ENCODE results near the gene IQGAP1.
"Not testable (repeated sequence)": the region's sequence is repeated elsewhere in the genome, so short reads cannot be mapped to it uniquely, and the experiment has no call there.

The IQGAP1 gene, protein sequence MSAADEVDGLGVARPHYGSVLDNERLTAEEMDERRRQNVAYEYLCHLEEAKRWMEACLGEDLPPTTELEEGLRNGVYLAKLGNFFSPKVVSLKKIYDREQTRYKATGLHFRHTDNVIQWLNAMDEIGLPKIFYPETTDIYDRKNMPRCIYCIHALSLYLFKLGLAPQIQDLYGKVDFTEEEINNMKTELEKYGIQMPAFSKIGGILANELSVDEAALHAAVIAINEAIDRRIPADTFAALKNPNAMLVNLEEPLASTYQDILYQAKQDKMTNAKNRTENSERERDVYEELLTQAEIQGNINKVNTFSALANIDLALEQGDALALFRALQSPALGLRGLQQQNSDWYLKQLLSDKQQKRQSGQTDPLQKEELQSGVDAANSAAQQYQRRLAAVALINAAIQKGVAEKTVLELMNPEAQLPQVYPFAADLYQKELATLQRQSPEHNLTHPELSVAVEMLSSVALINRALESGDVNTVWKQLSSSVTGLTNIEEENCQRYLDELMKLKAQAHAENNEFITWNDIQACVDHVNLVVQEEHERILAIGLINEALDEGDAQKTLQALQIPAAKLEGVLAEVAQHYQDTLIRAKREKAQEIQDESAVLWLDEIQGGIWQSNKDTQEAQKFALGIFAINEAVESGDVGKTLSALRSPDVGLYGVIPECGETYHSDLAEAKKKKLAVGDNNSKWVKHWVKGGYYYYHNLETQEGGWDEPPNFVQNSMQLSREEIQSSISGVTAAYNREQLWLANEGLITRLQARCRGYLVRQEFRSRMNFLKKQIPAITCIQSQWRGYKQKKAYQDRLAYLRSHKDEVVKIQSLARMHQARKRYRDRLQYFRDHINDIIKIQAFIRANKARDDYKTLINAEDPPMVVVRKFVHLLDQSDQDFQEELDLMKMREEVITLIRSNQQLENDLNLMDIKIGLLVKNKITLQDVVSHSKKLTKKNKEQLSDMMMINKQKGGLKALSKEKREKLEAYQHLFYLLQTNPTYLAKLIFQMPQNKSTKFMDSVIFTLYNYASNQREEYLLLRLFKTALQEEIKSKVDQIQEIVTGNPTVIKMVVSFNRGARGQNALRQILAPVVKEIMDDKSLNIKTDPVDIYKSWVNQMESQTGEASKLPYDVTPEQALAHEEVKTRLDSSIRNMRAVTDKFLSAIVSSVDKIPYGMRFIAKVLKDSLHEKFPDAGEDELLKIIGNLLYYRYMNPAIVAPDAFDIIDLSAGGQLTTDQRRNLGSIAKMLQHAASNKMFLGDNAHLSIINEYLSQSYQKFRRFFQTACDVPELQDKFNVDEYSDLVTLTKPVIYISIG (N-terminal part only)

DNA sequence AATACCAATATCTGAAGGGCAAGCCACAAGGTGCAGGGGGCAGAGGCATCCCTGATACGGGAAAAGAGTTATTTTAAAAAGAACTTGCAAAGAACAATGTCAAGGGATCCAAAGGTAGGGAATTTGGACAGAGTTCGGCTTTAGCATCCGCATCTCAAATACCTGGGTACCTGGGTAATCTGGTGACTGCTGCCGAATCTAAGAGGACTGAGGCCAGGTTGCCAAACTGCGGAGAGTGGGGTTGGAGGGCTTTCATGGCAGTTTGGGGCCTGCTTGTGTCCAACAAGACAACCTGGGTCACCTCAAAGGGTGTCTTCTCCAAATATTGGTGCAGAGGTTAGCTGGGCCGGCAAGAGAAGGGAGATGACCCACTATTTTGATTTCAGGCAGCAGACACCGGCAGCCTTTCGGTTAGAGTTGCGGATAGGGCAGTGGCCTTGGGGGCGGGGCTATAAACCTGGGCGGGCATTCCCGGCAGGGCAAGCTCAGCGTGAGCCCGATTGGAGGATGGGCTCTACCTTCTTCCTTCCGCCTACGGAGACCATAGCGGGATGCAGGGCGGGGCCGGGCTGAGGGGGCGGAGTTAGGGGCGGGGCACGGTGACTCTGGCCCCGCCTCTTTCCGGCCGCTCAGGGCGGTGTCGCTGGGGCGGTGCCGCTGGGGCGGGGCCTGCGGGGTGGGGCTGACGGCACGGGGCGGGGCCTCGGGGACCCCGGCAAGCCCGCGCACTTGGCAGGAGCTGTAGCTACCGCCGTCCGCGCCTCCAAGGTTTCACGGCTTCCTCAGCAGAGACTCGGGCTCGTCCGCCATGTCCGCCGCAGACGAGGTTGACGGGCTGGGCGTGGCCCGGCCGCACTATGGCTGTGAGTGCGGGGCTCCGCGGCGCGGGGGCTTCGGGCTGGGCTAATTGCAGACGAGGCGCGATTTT lies at the start of gene IQGAP1:
Gene IQGAP1 (plus strand): TSS at position 709 of the 928 bp plus-strand sequence. CDS start 100 bp downstream, at position 809.
- peak; percentile 90 for DNase-seq (ENCODE audit: low read depth)

DNA sequence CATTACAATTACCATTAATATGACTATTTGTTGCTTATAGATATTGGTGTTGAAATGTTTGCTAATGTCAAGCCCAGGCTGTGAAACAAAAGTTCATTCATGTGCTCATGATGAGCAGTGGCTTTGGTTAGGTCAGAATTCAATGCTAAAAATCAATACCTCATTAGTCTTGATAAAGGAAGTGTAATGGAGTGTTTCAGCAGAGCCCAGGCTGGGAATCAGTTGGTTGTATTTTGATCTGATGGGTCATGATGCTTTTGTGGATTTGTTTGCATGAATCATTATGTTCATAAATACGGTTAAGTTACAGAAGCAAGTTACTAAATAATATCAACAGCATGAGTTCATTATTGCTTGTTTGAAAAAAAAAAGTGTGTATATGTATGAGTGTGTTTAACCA lies 49.5 kb upstream of the IQGAP1 start:
- DNase-seq (ENCODE audit: low read depth): no peak

DNA sequence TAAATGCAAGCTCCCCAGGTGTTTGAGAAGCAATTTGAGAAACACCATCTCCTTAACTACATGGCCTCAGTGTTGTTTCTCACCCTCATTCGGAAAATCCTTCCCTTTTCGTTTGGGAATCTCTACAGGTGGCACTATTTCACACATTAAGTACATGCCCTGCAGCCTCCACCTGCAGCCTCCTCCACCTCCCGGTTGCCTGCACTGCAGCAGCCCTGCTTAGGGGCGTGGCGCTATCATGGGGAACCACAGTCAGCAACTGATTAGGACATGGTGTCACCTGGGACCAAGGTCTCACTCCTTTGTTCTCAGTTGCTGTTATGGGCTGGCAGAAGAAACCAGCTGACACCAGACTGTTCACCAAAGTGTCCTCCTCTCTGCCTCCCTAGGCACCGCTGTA lies 47.7 kb upstream of the IQGAP1 start:
- DNase-seq (ENCODE audit: low read depth): no peak

DNA sequence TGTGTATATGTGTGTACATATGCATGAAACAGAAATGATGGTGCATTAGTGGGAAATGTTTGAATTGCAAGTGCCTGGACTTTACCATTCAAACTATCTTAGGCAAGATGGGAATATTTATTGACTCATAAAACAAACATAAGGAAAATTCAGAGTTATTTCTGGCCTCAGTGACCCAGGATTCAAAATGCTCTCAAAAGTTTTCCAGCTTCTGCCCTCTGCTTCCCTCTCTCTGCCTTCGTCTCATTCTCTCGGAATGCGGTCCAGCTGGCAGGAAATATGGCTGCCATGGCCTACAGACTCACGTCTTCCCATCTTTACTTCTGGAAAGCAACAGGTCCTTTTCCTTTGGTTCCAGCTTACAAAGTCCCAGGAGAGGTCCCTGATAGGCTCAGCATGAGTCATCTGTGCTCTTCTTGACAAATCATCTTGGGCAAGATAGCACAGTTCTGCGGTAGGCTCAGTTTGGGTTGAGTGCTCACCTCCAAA lies 44.7 kb upstream of the IQGAP1 start:
- DNase-seq (ENCODE audit: low read depth): no peak

DNA sequence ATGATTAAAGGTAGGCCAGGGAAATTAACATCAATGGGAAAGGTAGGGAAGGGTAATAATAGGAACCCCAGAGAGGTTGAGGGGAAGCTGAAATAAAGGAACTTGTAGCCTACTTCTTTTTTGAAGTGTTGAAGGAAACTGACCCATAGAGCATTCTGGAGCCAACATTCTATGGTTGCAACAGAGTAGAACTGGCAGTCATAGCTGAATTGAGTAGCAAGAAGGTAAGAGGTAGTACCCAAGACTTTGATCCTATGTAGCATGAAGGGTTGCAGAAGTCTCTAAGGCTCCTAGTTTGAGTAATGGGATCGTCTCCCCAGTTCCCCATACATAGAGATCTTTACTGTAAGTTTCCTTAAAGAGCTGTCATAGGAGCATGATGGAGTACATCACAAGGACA lies 43.4 kb upstream of the IQGAP1 start:
- DNase-seq (ENCODE audit: low read depth): no peak

DNA sequence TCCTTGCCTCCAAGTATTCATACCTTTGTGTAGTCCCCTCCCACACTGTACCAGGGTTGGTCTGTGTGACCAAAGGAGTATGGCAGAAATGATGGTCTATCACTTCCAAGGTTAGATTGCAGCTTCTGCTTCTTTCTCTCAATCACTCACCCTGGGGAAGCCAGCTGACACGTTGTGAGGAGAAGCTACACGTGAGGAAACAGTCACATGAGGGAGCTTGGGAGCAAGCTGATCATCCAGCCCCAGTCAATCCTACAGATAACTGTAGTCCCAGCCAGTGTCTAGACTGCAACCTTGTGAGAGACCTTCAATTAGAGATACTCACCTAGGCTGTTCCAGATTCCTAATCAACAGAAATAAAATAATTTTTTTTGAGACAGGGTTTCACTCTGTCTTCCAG lies 42.2 kb upstream of the IQGAP1 start:
- DNase-seq (ENCODE audit: low read depth): no peak

DNA sequence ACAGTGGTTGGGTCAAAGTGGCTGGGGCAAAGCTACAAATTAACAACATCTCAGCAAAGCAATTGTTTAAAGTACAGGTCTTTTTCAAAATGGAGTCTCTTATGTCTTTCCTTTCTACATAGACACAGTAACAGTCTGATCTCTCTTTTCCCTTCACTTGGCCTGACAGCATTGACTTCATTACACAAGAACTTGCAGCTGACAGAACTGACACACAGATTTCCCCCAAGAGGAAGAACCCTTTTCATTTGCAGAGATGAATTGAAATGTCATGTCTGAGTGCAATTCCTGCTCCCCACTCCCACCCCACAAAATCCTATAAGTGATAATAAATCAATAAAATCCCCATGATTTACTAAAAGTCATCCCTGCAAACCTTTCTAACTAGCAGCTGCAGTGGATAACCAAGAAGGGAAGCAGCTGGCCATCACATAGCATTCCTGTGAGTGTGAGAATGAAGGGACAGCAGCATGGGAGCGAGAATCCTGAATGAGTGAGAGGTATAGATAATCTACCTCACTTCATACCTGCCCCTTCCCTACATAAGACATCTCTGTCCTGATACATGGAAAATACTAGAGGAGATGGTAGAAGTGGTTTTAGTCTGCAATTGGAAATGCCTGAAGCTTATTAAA lies 40.5 kb upstream of the IQGAP1 start:
- DNase-seq (ENCODE audit: low read depth): not testable (repeated sequence)

DNA sequence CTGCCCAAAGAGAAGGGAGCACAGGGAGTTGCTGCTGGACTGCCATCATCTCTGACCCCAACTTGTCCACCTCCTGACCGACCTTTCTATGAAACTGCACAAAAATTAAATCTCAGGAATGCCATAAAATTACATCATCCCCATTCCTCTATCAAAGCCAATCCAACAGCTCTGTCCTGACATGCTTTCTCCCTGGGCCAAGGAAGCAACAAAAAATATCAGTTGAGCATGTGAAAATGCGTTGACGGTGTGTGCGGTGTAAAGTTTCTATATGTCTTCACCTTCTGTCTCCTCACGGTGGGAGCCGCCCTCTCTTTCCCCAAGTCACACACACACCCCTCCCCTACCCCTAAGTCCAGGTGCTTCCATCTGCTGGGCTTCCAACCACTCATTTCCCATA lies 39.6 kb upstream of the IQGAP1 start:
- DNase-seq (ENCODE audit: low read depth): no peak

DNA sequence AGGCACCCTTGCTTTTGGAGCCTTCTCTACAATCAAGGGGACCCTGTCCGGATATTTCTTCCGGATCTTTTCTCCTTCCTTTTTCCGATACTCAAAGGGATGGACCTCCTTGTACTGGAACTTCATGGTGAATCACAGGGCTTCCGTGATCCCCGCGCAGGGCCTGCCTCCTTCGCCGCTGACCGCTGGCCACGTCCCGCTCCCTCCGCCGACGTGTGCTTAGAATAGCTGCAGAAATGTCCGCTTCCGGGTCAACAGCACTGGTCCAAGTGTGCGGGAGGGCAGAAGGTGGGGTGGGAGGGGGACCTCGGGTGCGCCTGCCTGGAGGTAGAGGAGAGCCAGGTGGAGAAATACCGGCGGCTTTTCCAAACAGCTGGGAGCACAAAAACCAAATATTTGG lies 39.0 kb upstream of the IQGAP1 start:
- DNase-seq (ENCODE audit: low read depth): no peak

DNA sequence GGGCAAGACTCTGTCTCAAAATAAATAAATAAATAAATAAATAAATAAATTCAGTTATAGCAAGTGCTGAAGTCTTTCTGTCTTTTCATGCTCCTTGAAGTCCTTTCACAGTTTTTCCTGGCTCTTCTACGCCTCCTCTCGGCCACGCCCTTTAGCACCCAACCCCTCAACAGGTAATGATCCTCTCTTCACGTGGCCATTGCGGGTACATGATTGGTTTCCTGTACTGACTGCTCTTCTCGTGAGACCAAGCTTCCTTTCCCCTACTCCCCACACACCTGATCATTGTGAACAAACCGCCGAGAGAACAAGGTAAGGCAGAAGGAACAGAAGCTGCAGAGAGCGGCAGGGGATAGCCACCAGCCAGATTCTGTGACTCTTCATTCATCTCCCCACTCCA lies 38.2 kb upstream of the IQGAP1 start:
- no peak for DNase-seq (ENCODE audit: low read depth)

DNA sequence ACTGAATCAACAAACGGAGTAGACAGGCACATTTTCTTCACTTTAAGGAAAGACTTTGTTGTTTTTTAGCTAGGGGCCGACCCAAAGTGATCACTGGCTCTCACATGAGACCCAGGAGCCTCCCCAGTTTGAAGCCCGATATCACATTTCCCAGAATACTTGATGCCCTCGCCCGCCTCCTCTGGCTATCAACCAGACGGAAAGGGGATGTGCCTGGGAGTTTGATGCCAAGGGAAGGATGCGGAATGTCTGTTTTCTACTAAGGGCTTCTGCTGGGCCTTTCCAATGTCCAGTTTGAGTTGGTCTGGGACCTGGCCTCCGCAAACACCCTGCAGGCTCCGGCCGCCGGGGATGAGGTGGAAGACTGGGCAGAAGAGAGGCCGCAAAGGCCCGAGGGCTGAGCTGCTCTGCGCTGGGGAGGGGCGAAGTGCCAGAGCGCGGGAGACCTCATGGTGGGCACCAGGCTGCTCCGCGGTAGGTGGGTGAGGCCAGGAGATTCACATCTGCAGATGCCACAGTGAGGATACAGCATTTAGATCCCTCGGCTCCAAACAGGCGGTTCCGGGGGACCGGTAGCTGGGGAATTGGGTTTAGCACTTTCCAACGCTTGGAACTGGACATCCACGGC lies 36.4 kb upstream of the IQGAP1 start:
- DNase-seq (ENCODE audit: low read depth): no peak

DNA sequence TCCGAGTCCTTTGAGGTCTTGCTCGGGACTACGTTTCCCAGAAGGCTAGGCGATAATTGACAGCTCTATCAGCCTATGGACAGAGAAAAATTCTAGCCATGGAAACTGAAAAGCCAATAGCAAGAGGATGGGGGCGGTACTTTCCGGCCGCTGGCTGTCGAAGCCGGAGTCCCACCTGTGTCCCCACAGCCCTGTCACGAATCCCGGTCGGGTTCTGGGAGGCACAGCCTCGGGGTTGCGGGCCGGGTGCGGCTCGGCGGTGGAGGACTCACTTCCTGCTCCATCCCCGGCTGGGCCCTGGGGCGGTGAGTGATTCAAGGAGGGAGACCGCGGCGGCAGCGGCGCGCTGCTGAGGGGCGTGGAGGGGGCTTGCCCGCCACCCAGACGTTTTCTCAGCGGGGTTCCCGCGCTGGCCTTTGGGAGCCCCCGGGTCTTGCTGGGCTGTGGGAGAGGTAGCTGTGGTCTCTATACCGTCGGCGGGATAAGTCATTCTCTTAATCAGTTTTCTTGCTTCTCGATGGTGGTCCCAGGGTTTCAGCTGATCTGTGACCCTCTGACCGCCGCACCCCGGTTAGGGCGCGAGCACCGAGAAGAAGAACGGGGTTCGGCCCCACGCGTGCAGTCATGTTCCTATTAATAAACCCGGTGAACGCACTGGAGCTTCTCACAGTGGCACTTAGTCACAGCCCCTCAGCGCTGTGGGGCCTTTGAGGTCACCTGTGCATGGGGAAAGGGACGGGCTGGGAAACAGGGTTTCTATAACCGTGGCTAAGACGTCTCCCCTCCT lies 35.7 kb upstream of the IQGAP1 start, which contains the start of gene ZNF774:
Gene ZNF774 (plus strand): TSS at position 178 of the 787 bp plus-strand sequence. CDS start 2,377 bp downstream, outside the sequence.
- DNase-seq (ENCODE audit: low read depth): peak; percentile 86

DNA sequence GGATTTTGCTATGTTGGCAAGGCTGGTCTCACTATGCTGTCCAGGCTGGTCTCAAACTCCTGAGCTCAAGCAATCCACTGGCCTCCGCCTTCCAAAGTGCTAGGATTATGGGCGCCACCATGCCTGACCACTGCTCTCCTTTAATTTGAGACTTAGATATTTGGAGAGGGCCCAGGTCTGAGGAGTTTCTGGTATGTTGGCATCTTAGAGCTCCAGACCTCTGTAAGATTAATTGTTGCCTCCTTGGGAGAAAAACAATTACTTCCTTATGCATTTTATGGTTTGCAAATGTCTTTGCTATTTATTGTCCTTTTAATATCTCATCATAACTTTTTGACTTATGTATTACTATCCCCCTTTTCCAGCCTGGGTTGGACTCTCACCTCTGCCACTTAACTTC lies 33.1 kb upstream of the IQGAP1 start:
- no peak for DNase-seq (ENCODE audit: low read depth)

DNA sequence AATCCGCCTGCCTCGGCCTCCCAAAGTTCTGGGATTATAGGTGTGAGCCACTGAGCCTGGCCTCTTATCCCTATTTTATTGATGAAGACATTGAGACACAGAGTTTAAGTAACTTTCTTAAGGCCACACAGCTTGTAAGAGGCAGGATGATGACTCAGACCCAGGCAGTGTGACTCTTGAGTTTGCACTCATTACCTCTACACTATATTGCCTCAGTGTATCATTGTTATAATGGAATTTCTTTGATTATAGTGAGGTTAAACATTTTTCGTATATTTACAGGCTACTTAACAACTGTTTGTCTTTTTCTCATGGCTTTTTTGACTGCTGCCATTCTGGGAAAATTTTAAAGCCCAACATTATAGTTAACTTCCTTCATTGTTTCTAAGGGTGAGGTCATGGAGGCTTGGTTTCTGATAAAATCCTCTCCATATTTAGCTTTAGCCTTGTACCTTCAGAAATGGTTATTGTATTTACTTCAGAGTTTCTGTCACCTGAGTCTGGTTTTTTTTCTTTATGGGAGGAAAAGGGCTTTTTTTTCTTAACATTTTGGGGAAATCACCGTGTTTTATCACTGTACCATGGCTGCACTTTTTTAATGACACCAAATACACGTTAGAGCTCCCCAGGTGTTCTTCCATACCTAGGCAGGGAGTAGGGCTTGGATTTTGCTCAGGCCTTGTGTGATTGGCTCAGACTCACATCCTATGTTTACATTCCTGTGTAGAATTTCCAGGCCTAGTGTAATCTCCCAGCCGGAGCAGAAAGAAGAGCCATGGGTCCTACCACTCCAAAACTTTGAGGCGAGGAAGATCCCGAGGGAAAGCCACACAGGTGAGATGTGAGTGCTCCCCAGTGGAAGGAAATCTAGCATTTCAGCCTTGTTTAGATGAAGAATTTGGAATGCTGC lies 29.7 kb upstream of the IQGAP1 start:
- DNase-seq (ENCODE audit: low read depth): no peak

DNA sequence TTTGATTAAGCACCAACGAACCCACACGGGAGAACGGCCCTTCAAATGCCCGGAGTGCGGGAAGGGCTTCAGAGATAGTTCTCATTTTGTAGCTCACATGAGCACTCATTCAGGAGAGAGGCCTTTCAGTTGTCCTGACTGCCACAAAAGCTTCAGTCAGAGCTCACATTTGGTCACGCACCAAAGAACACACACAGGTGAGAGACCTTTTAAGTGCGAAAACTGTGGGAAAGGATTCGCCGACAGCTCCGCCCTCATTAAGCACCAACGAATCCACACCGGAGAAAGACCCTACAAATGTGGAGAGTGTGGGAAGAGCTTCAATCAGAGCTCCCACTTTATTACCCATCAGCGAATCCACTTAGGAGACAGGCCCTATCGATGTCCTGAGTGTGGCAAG lies 27.3 kb upstream of the IQGAP1 start:
- DNase-seq (ENCODE audit: low read depth): no peak

DNA sequence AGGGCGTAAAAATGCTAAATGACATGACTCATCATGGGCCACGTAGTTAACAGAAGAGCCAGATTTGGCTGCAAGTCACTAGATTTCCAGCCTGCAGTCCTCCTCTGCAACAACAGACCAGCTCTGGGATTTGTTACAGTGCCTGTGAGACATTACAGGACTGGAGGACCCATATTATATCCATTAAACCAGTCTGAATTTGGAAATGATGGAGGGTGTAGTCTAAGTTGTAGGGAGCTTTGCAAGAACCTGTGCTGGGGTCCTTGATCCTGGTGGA lies 25.2 kb upstream of the IQGAP1 start:
- no peak for DNase-seq (ENCODE audit: low read depth)

DNA sequence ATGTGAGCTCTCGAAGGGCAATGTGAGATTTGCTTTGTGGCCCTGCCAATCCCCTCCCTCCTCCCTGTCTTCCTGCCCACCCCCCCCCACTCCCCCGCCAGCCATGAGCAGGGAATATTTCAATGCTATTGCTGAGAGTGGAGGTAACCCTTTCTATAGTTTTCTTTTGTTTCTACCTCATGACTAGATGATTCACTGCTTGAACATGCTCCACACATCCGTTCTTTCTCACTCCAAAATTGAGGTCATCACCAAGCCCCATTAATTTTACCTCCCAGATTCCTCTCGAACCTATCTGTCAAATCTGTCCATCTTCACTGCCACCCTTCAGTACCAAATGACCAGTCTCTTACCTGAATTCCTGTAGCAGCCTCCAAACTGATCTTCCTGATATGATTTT lies 23.8 kb upstream of the IQGAP1 start:
- DNase-seq (ENCODE audit: low read depth): no peak

DNA sequence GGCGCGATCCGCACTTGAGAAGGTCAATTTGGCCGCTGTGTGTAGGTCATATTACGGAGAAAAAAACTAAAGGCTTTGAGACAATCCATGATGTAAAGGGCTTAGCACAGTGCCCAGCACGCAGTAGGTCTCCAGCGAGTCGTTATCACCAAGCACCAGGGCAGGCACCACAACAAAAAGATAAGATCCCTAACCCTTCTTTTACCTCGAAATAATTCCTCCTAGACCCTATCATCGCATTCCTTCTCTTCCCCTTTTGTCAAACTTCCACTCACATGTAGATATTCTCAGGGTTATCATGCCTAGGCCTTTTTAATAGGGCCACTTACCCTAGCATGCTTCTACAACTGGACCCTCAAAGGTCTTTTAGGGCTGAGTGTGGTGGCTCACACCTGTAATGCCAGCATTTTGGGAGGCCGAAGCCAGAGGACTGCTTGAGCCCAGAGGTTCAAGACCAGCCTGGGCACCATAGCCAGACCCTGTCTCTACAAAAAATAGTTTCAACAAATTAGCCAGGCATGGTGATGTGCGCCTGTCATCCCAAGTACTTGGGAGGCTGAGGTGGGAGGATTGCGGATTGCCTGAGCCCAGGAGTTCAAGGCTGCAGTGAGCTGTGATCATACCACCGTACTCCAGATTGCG lies 22.5 kb upstream of the IQGAP1 start:
- DNase-seq (ENCODE audit: low read depth): no peak
